GM18907 (cell line): ENCODE data around the gene EAF1.
"Not testable (repeated sequence)": the region's sequence is repeated elsewhere in the genome, so short reads cannot be mapped to it uniquely, and the experiment has no call there.

Experiments used
- ATAC-seq: cut with Tn5 transposase; IDR thresholded peaks from one replicate; pipeline ENCODE4 v1.9.1; 2021; ENCODE audit warnings: mild to moderate bottlenecking, moderate library complexity; ENCODE audit not compliant: unreplicated experiment

EAF1 gene

GRCh38 chr3:15477951-15478639 is 50.7 kb downstream of the EAF1 start:
- no peak for ATAC-seq

- no peak for ATAC-seq
These were observed 51.2 kb downstream of the EAF1 start for GRCh38 chr3:15478640-15478979.

- no peak for ATAC-seq
These were observed 52.2 kb downstream of the EAF1 start for GRCh38 chr3:15479400-15480224.

GRCh38 chr3:15484551-15484950 is 57.2 kb downstream of the EAF1 start:
- not testable (repeated sequence) for ATAC-seq

- no peak for ATAC-seq
These were observed 58.6 kb downstream of the EAF1 start for GRCh38 chr3:15486020-15486419.

GRCh38 chr3:15486979-15487378 is 59.6 kb downstream of the EAF1 start:
- ATAC-seq, result no peak

- no peak for ATAC-seq
These were observed 60.6 kb downstream of the EAF1 start for GRCh38 chr3:15488002-15488401.

GRCh38 chr3:15490158-15490557 is 62.8 kb downstream of the EAF1 start:
- ATAC-seq, result no peak

- no peak for ATAC-seq
These were observed 63.7 kb downstream of the EAF1 start for GRCh38 chr3:15491143-15491542.
